HEK293 (cell line): ENCODE measurements around the gene OR10G7.

Experiments used
- HOXA7 ChIP-seq: sonication (generic); formaldehyde crosslinking; IDR thresholded peaks from 2 replicates; pipeline ENCODE4 v1.8.1; 2022; ENCODE audit warnings: missing genetic modification reagents, borderline replicate concordance
- YY1 ChIP-seq: fragments of 450-650 bp; formaldehyde crosslinking; IDR thresholded peaks from 2 replicates; pipeline ENCODE4 v1.5.1; 2018; ENCODE audit warnings: missing biosample characterization, missing genetic modification characterization
- ZBTB8A ChIP-seq: fragments of 450-650 bp; formaldehyde crosslinking; IDR thresholded peaks from 2 replicates; pipeline ENCODE4 v1.5.1; 2016; ENCODE audit warnings: missing biosample characterization, missing genetic modification characterization
- TF ChIP-seq, protein P1 (sequence below): fragments of 450-650 bp; formaldehyde crosslinking; IDR thresholded peaks from 2 replicates; pipeline ENCODE4 v1.5.1; 2016; ENCODE audit warnings: missing biosample characterization, missing genetic modification characterization

- TF ChIP-seq, protein P1, sequence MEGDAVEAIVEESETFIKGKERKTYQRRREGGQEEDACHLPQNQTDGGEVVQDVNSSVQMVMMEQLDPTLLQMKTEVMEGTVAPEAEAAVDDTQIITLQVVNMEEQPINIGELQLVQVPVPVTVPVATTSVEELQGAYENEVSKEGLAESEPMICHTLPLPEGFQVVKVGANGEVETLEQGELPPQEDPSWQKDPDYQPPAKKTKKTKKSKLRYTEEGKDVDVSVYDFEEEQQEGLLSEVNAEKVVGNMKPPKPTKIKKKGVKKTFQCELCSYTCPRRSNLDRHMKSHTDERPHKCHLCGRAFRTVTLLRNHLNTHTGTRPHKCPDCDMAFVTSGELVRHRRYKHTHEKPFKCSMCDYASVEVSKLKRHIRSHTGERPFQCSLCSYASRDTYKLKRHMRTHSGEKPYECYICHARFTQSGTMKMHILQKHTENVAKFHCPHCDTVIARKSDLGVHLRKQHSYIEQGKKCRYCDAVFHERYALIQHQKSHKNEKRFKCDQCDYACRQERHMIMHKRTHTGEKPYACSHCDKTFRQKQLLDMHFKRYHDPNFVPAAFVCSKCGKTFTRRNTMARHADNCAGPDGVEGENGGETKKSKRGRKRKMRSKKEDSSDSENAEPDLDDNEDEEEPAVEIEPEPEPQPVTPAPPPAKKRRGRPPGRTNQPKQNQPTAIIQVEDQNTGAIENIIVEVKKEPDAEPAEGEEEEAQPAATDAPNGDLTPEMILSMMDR (tag by site-specific recombination), result no peak
- TF ChIP-seq YY1 (no peak), ZBTB8A (tag by site-specific recombination) (no peak), HOXA7 (CRISPR knock-in tag) (no peak)
These were observed 27.5 kb upstream of the OR10G7 start for GRCh38 chr11:124068601-124069110.
